ENCODE measurements around the gene TAB3. TPM values are rescaled to one million over a fixed set of nuclear protein-coding genes. Genes with fewer than 3 reads are reported as not detected.

TAB3 gene
- total RNA-seq, 4 donors from 2014 or later: 17.0 to 22.4 (median 19.6) TPM

- no peak for DNase-seq (ENCODE audit: extremely low spot score)
- Histone ChIP-seq H3K27ac (replicated peaks in 1 of 4) (no peak overlapping the region), H3K9me3 (no peaks in the 10 kb centered on the region), H3K36me3 (no peaks in the 10 kb centered on the region), H3K4me3 (no peak overlapping the region), H3K27me3 (no peaks in the 10 kb centered on the region), H3K4me1 (peaks cover 0 to 7% (median 2%) of the 10 kb centered on the region in 4 donors)
- WGBS: 72% methylated on average over 3 of the region's 3 CpGs
- intact Hi-C loops (cut with DNase I): no loop called here
- TF ChIP-seq, protein P1, sequence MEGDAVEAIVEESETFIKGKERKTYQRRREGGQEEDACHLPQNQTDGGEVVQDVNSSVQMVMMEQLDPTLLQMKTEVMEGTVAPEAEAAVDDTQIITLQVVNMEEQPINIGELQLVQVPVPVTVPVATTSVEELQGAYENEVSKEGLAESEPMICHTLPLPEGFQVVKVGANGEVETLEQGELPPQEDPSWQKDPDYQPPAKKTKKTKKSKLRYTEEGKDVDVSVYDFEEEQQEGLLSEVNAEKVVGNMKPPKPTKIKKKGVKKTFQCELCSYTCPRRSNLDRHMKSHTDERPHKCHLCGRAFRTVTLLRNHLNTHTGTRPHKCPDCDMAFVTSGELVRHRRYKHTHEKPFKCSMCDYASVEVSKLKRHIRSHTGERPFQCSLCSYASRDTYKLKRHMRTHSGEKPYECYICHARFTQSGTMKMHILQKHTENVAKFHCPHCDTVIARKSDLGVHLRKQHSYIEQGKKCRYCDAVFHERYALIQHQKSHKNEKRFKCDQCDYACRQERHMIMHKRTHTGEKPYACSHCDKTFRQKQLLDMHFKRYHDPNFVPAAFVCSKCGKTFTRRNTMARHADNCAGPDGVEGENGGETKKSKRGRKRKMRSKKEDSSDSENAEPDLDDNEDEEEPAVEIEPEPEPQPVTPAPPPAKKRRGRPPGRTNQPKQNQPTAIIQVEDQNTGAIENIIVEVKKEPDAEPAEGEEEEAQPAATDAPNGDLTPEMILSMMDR (IDR thresholded peaks at IDR 0.05): no peak
- TF ChIP-seq EP300 (IDR thresholded peaks at IDR 0.05) (no peak), POLR2A (IDR thresholded peaks at IDR 0.05; ENCODE audit: low read depth) (no peak), POLR2AphosphoS5 (IDR thresholded peaks at IDR 0.05) (no peak)
These were observed 14.2 kb downstream of the TAB3 start for GRCh38 chrX:30874851-30875250.

GRCh38 chrX:30870572-30870971 lies 18.5 kb downstream of the TAB3 start:
- H3K36me3 ChIP-seq: peaks cover 0 to 8% (median 0%) of the 10 kb centered on the region in 4 donors
- H3K27ac ChIP-seq (replicated peaks in 1 of 4): no peak overlapping the region
- H3K4me1 ChIP-seq: peaks cover 0 to 7% (median 0%) of the 10 kb centered on the region in 4 donors
- 46% methylated on average over 2 of the region's 2 CpGs for WGBS
- peaks cover 0 to 3% (median 0%) of the 10 kb centered on the region in 4 donors for H3K27me3 ChIP-seq
- no peak for DNase-seq (ENCODE audit: extremely low spot score)
- intact Hi-C loops (cut with DNase I): no loop called here
- H3K9me3 ChIP-seq: no peaks in the 10 kb centered on the region
- TF ChIP-seq POLR2A (IDR thresholded peaks at IDR 0.05; ENCODE audit: low read depth) (no peak), EP300 (IDR thresholded peaks at IDR 0.05) (no peak), POLR2AphosphoS5 (IDR thresholded peaks at IDR 0.05) (no peak)
- TF ChIP-seq, protein P1 (IDR thresholded peaks at IDR 0.05): no peak
- H3K4me3 ChIP-seq: no peak overlapping the region

DNA sequence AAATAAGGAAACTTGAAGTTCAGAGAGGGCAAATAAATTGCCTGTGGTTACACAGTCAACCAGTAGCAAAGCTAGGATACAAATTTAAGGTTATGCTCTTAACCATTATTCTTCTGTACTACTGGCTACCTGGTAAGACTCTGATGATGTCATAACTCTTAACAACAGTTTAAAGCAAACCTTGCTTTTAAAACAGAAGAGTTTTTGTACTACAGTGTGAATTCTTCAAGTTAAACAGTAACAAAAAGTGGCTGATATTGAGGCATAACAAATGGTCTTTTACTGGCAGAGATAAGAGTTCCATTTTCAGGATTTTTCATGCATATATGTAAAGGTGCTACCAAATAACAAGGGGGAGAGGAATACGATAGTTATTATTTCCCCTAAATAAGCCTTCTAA lies 23.4 kb downstream of the TAB3 start:
- H3K4me3 ChIP-seq: no peak overlapping the region
- no peak overlapping the region for H3K27ac ChIP-seq (replicated peaks in 1 of 4)
- DNase-seq (ENCODE audit: extremely low spot score): no peak
- H3K9me3 ChIP-seq: no peaks in the 10 kb centered on the region
- H3K4me1 ChIP-seq: peaks cover 0 to 3% (median 0%) of the 10 kb centered on the region in 4 donors
- H3K27me3 ChIP-seq: peaks cover 0 to 3% (median 0%) of the 10 kb centered on the region in 4 donors
- WGBS: 81% methylated on average over 1 of the region's 1 CpG
- TF ChIP-seq, protein P1 (IDR thresholded peaks at IDR 0.05): no peak
- TF ChIP-seq POLR2A (IDR thresholded peaks at IDR 0.05; ENCODE audit: low read depth): no peak
- no peak for TF ChIP-seq EP300 (IDR thresholded peaks at IDR 0.05)
- no peak for TF ChIP-seq POLR2AphosphoS5 (IDR thresholded peaks at IDR 0.05)
- intact Hi-C loops (cut with DNase I): no loop called here
- H3K36me3 ChIP-seq: peaks cover 0 to 8% (median 0%) of the 10 kb centered on the region in 4 donors

DNA sequence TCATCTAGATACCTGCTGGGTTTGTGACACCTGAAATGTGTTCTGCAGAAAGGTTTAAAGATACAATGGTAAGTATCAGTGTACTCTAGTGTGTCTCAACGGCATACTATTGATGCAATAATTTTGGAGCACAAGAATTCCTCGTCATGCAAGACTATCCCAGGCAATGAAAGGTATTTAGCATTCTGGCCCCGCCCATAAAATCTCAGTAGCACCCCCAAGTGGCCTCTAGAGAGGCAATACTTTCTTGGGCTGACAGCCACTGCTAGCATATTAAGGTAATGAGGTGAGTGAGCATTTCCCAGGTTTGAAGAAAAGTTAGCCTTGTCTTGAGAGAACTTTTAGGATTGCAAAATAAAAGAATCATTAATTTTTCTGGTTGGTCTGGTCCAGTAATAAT lies 24.0 kb downstream of the TAB3 start:
- TF ChIP-seq EP300 (IDR thresholded peaks at IDR 0.05) (no peak), POLR2AphosphoS5 (IDR thresholded peaks at IDR 0.05) (no peak), POLR2A (IDR thresholded peaks at IDR 0.05; ENCODE audit: low read depth) (no peak)
- TF ChIP-seq, protein P1 (IDR thresholded peaks at IDR 0.05): no peak
- no peak overlapping the region for H3K27ac ChIP-seq (replicated peaks in 1 of 4)
- H3K4me1 ChIP-seq: no peaks in the 10 kb centered on the region
- H3K36me3 ChIP-seq: peaks cover 0 to 8% (median under 1%) of the 10 kb centered on the region in 4 donors
- H3K27me3 ChIP-seq: peaks cover 0 to 3% (median 0%) of the 10 kb centered on the region in 4 donors
- 50% methylated on average over 3 of the region's 3 CpGs for WGBS
- no peak overlapping the region for H3K4me3 ChIP-seq
- H3K9me3 ChIP-seq: no peaks in the 10 kb centered on the region
- intact Hi-C loops (cut with DNase I): no loop called here
- no peak for DNase-seq (ENCODE audit: extremely low spot score)

GRCh38 chrX:30864383-30864785 lies 24.7 kb downstream of the TAB3 start:
- H3K9me3 ChIP-seq: no peaks in the 10 kb centered on the region
- no peak overlapping the region for H3K4me3 ChIP-seq
- intact Hi-C loops (cut with DNase I): no loop called here
- peaks cover 0 to 8% (median 3%) of the 10 kb centered on the region in 4 donors for H3K36me3 ChIP-seq
- WGBS: 64% methylated on average over 1 of the region's 1 CpG
- H3K27me3 ChIP-seq: peaks cover 0 to 3% (median 0%) of the 10 kb centered on the region in 4 donors
- TF ChIP-seq POLR2AphosphoS5 (IDR thresholded peaks at IDR 0.05) (no peak), EP300 (IDR thresholded peaks at IDR 0.05) (no peak), POLR2A (IDR thresholded peaks at IDR 0.05; ENCODE audit: low read depth) (no peak)
- TF ChIP-seq, protein P1 (IDR thresholded peaks at IDR 0.05): no peak
- no peak overlapping the region for H3K27ac ChIP-seq (replicated peaks in 1 of 4)
- H3K4me1 ChIP-seq: no peaks in the 10 kb centered on the region
- DNase-seq (ENCODE audit: extremely low spot score): no peak
